Loucy (cell line): ENCODE measurements around the gene SPRR4.

Experiments
- H2AFZ ChIP-seq: fragments of 200-600 bp; sonication (generic); 2 replicates; pipeline ENCODE4 v1.6.0; 2016; ENCODE audit warnings: antibody characterized with exemption, mild to moderate bottlenecking, low read length, moderate library complexity
- H3F3A ChIP-seq: fragments of 200-600 bp; 2 replicates; pipeline ENCODE4 v1.6.0; 2016; ENCODE audit warnings: antibody characterized with exemption, low read depth, mild to moderate bottlenecking
- H3K27me3 ChIP-seq: fragments of 200-600 bp; sonication (generic); 2 replicates; pipeline ENCODE4 v1.6.1; 2014; ENCODE audit warnings: low read length, mild to moderate bottlenecking; ENCODE audit not compliant: insufficient read depth, poor library complexity, severe bottlenecking
- H3K36me3 ChIP-seq: fragments of 200-600 bp; sonication (generic); 2 replicates; pipeline ENCODE4 v1.6.1; 2016; ENCODE audit warnings: low read length; ENCODE audit not compliant: insufficient read depth
- H3K4me1 ChIP-seq: fragments of 200-600 bp; sonication (generic); 2 replicates; pipeline ENCODE4 v1.5.1; 2014; ENCODE audit warnings: low read length, mild to moderate bottlenecking; ENCODE audit not compliant: insufficient read depth, poor library complexity, severe bottlenecking
- H3K4me2 ChIP-seq: fragments of 200-600 bp; sonication (generic); 2 replicates; pipeline ENCODE4 v1.6.0; 2014; ENCODE audit warnings: antibody characterized with exemption, low read length, low read depth, mild to moderate bottlenecking; ENCODE audit not compliant: poor library complexity, severe bottlenecking
- H3K4me3 ChIP-seq: fragments of 200-600 bp; sonication (generic); 2 replicates; pipeline ENCODE4 v1.5.1; 2014; ENCODE audit warnings: low read length, mild to moderate bottlenecking, mixed read lengths; ENCODE audit not compliant: poor library complexity, severe bottlenecking
- H3K79me2 ChIP-seq: fragments of 200-600 bp; sonication (generic); 2 replicates; pipeline ENCODE4 v1.6.1; 2014; ENCODE audit warnings: low read length; ENCODE audit not compliant: insufficient read depth
- H3K9ac ChIP-seq: fragments of 200-600 bp; sonication (generic); 2 replicates; pipeline ENCODE4 v1.6.0; 2014; ENCODE audit warnings: mild to moderate bottlenecking, low read depth, low read length, moderate library complexity; ENCODE audit not compliant: poor library complexity, severe bottlenecking
- H3K9me2 ChIP-seq: fragments of 200-600 bp; sonication (generic); replicated peaks from 2 replicates; pipeline ENCODE4 v1.6.1; 2016; ENCODE audit warnings: low read depth, low read length, mixed read lengths
- H3K9me3 ChIP-seq: fragments of 200-600 bp; sonication (generic); 2 replicates; pipeline ENCODE4 v1.6.1; 2014; ENCODE audit warnings: mild to moderate bottlenecking, antibody characterized with exemption, low read length, low read depth; ENCODE audit not compliant: insufficient read depth
- H4K20me1 ChIP-seq: fragments of 200-600 bp; sonication (generic); 2 replicates; pipeline ENCODE4 v1.6.0; 2014; ENCODE audit warnings: antibody characterized with exemption, low read length, mild to moderate bottlenecking; ENCODE audit not compliant: insufficient read depth, poor library complexity, severe bottlenecking
- EZH2phosphoT487 ChIP-seq: fragments of 200-600 bp; IDR thresholded peaks from 2 replicates; pipeline ENCODE4 v1.6.1; 2018; ENCODE audit warnings: antibody characterized with exemption, mild to moderate bottlenecking, moderate library complexity, borderline replicate concordance
- TF ChIP-seq, protein P1 (sequence below): fragments of 200-600 bp; sonication (generic); conservative IDR thresholded peaks from 2 replicates; pipeline ENCODE4 v1.5.1; 2014; ENCODE audit warnings: mild to moderate bottlenecking, antibody characterized with exemption, low read length

Gene SPRR4

DNA sequence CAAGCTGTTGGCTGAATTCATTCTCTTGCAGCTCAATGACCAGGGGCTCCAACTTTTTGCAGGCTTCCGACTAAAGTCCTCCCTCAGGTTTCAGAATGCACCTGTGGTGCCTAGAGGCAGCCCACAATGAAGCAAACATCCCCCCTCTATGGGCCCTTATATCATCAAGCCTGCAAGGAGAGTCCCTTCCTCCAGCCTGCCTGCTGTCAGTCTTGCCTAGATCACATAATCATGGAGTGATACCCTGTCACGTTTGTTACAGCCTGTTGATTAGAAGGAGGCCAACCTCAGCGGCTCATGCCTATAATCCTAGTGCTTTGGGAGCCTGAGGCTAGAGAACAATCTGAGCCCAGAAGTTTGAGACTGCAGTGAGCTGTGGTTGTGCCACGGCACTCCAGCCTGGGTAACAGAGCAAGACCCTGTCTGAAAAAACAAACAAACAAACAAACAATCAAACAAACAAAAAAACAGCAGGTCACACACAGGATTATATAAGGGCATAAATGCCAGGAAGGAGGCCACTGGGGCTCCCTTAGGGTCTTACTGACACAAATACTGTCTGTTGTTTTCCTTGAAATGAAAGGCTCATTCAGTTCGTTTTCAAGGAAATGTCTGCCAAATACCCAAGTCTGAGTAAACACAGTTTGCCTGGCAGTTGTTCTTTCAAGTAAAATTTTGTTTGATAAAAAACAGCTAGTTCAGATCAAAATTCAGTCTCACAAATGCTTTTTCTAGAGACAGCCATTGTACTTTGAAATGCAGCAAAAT is 26.4 kb downstream of the SPRR4 start:
- Histone ChIP-seq H3K9me2 (no peaks in the 10 kb centered on the region), H3K9ac (no peak overlapping the region), H3K36me3 (no peaks in the 10 kb centered on the region), H3F3A (no peaks in the 10 kb centered on the region), H3K9me3 (no peaks in the 10 kb centered on the region), H3K79me2 (no peaks in the 10 kb centered on the region), H3K4me1 (no peaks in the 10 kb centered on the region), H3K27me3 (no peaks in the 10 kb centered on the region), H4K20me1 (no peaks in the 10 kb centered on the region), H2AFZ (no peak overlapping the region), H3K4me2 (no peak overlapping the region), H3K4me3 (no peak overlapping the region)
- no peak for TF ChIP-seq EZH2phosphoT487
- TF ChIP-seq, protein P1, sequence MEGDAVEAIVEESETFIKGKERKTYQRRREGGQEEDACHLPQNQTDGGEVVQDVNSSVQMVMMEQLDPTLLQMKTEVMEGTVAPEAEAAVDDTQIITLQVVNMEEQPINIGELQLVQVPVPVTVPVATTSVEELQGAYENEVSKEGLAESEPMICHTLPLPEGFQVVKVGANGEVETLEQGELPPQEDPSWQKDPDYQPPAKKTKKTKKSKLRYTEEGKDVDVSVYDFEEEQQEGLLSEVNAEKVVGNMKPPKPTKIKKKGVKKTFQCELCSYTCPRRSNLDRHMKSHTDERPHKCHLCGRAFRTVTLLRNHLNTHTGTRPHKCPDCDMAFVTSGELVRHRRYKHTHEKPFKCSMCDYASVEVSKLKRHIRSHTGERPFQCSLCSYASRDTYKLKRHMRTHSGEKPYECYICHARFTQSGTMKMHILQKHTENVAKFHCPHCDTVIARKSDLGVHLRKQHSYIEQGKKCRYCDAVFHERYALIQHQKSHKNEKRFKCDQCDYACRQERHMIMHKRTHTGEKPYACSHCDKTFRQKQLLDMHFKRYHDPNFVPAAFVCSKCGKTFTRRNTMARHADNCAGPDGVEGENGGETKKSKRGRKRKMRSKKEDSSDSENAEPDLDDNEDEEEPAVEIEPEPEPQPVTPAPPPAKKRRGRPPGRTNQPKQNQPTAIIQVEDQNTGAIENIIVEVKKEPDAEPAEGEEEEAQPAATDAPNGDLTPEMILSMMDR, result no peak

DNA sequence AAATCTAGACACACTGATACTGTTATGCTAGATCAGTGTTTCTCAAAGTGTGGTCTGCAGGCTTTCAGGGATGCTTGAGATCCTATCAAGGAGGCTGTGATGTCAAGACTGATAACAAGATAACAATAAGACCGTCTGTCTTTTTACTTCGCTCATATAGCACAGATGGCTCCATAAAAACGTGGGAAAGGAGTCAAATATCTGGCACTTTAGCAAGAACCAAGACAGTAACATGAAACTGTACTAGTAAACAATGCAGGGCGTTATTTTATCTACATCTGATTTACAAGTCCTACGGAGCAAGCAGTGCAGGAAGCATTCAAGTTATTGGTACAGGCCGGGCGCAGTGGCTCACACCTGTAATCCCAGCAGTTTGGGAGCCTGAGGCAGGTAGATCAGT is 27.5 kb downstream of the SPRR4 start:
- no peak overlapping the region for H2AFZ ChIP-seq
- no peak overlapping the region for H3K4me3 ChIP-seq
- H3K27me3 ChIP-seq, result no peaks in the 10 kb centered on the region
- H3K9me2 ChIP-seq, result no peaks in the 10 kb centered on the region
- H3K36me3 ChIP-seq, result no peaks in the 10 kb centered on the region
- no peaks in the 10 kb centered on the region for H3K79me2 ChIP-seq
- no peaks in the 10 kb centered on the region for H3K4me1 ChIP-seq
- no peak overlapping the region for H3K4me2 ChIP-seq
- TF ChIP-seq, protein P1, result no peak
- no peak for TF ChIP-seq EZH2phosphoT487
- H3F3A ChIP-seq, result no peaks in the 10 kb centered on the region
- H4K20me1 ChIP-seq, result no peaks in the 10 kb centered on the region
- no peak overlapping the region for H3K9ac ChIP-seq
- H3K9me3 ChIP-seq, result no peaks in the 10 kb centered on the region

DNA sequence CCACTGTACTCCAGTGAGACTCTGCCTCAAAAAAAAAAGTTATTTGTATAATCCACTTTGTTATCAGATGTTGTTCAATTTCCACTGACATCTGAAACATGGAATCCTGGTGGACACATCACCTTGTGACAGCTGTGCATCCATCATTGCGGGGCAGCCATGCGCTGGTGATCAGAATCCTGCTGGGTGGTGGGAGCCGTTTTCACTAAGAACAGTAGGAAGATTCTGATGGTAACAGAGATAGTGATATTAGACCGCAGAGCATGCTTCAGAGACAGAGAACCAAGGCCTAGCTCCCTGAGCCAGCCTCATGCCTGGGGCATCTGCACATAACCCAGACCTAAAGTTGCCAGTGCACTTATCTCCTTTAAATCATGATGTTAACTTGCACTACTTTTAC is 28.0 kb downstream of the SPRR4 start:
- H3F3A ChIP-seq, result no peaks in the 10 kb centered on the region
- no peaks in the 10 kb centered on the region for H3K36me3 ChIP-seq
- no peaks in the 10 kb centered on the region for H3K79me2 ChIP-seq
- no peaks in the 10 kb centered on the region for H3K27me3 ChIP-seq
- no peak overlapping the region for H3K9ac ChIP-seq
- H3K4me1 ChIP-seq, result no peaks in the 10 kb centered on the region
- no peaks in the 10 kb centered on the region for H3K9me2 ChIP-seq
- H3K4me2 ChIP-seq, result no peak overlapping the region
- H4K20me1 ChIP-seq, result no peaks in the 10 kb centered on the region
- H3K4me3 ChIP-seq, result no peak overlapping the region
- no peak overlapping the region for H2AFZ ChIP-seq
- H3K9me3 ChIP-seq, result no peaks in the 10 kb centered on the region
- no peak for TF ChIP-seq EZH2phosphoT487
- TF ChIP-seq, protein P1, result no peak
